Measurements from ENCODE around the gene TPR. TPM values are rescaled to one million over a fixed set of nuclear protein-coding genes. Genes with fewer than 3 reads are reported as not detected.

Gene TPR
- total RNA-seq, 8 experiments from 2014 or later, result 61.0 to 156 (median 79.1) TPM

Other genes starting within 250 kb of the TPR start
- under 1 TPM; 0.11 to 0.84 (median 0.30) TPM for gene PRG4, start 79.0 kb downstream of the TPR start, total RNA-seq
- gene ODR4, start 585 bp upstream of the TPR start, total RNA-seq, result 10 to 100 TPM; 18.7 to 26.9 (median 24.3) TPM
- 1 to 10 TPM in 2 of 8 experiments, under 1 TPM in 6; 0.29 to 1.5 (median 0.57) TPM for gene PDC, start 85.9 kb upstream of the TPR start, total RNA-seq

Measured in motor neuron (in vitro differentiated cells).